ENCODE data around the gene PSMD5. TPM values are rescaled to one million over a fixed set of nuclear protein-coding genes. Genes with fewer than 3 reads are reported as not detected.
"Not testable (repeated sequence)": the region's sequence is repeated elsewhere in the genome, so short reads cannot be mapped to it uniquely, and the experiment has no call there.

The PSMD5 gene
- polyA plus RNA-seq, 1 donor from 2014 or later, result 11.7 TPM

DNA sequence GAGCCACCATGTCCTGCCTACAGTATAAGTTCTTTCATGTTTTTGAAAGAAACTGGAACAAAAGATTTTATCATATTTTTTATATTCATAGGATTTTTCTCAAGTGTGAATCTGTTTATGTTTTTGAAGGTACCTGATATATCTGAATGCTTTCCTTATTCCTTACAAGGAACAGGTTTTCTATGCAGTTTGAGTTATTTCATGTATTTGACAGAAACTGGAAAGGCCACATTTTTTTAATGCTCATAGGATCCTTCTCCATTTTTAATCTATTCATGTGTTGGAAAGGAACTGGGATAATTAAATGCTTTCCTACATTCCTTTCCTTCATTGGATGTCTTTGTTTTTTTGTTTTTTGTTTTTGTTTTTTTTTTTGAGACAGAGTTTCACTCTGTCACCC is 33.8 kb downstream of the PSMD5 start:
- Histone ChIP-seq H3K79me2 (replicated peaks; ENCODE audit: insufficient read depth, low read length) (no peaks in the 10 kb centered on the region), H4K20me1 (ENCODE audit: insufficient read depth) (no peaks in the 10 kb centered on the region), H3K36me3 (ENCODE audit: insufficient read depth, low read length) (no peaks in the 10 kb centered on the region), H3K9ac (ENCODE audit: low read length) (no peak overlapping the region), H3F3A (ENCODE audit: insufficient read depth, low read length, poor library complexity, severe bottlenecking) (no peaks in the 10 kb centered on the region), H3K4me2 (ENCODE audit: low read length) (no peak overlapping the region), H2AFZ (ENCODE audit: low read depth, low read length) (no peak overlapping the region), H3K27me3 (ENCODE audit: insufficient read depth, low read depth, low read length) (no peaks in the 10 kb centered on the region), H3K4me3 (ENCODE audit: low read length) (no peak overlapping the region), H3K9me2 (ENCODE audit: insufficient read depth, low read length) (no peaks in the 10 kb centered on the region), H3K27ac (ENCODE audit: low read length) (no peak overlapping the region), H3K9me3 (ENCODE audit: low read length) (no peaks in the 10 kb centered on the region)
- no peak for TF ChIP-seq RAD21 (conservative IDR thresholded peaks at IDR 0.05)
- no peak for TF ChIP-seq TAF1 (IDR thresholded peaks at IDR 0.05; ENCODE audit: low read depth)
- TF ChIP-seq POLR2AphosphoS5 (IDR thresholded peaks at IDR 0.05), result no peak

DNA sequence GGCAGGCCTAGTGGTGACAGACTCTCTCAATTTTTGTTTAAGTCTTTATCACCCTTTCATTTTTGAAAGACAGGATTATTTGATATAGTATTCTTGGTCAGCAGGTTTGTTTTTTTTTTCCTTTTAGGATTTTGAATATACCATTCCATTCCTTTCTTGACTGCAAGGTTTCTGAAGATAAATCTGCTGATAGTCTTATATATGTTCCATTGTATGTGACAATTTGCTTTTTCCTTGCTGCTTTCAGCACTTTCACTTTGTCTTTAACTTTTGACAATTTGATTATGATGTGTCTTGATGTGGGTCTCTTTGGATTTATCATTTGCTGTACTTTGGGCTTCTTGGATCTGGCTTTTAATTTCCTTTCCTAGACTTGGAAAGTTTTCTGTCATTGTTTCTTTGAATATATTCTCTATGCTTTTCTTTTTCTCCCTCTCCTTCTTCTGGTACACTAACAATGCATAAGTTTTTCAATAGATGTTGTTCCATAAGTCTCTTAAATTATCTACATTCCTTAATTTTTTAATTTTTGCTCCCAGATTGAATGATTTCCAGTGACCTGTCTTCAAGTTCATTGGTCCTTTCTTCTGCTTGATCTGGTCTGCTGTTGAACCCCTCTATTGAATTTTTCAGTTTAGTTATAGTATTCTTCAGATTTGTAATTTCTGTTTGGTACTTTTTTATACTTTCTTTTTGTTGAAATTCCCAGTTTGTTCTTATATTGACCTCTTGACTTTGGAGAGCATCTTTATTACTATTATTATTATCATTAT is 34.9 kb downstream of the PSMD5 start:
- H3K9me2 ChIP-seq (ENCODE audit: insufficient read depth, low read length), result no peaks in the 10 kb centered on the region
- H3K79me2 ChIP-seq (replicated peaks; ENCODE audit: insufficient read depth, low read length), result no peaks in the 10 kb centered on the region
- no peak overlapping the region for H3K27ac ChIP-seq (ENCODE audit: low read length)
- H3K27me3 ChIP-seq (ENCODE audit: insufficient read depth, low read depth, low read length), result no peaks in the 10 kb centered on the region
- H2AFZ ChIP-seq (ENCODE audit: low read depth, low read length), result no peak overlapping the region
- no peak overlapping the region for H3K4me3 ChIP-seq (ENCODE audit: low read length)
- H3F3A ChIP-seq (ENCODE audit: insufficient read depth, low read length, poor library complexity, severe bottlenecking), result no peaks in the 10 kb centered on the region
- H3K4me2 ChIP-seq (ENCODE audit: low read length), result no peak overlapping the region
- TF ChIP-seq, protein P1, sequence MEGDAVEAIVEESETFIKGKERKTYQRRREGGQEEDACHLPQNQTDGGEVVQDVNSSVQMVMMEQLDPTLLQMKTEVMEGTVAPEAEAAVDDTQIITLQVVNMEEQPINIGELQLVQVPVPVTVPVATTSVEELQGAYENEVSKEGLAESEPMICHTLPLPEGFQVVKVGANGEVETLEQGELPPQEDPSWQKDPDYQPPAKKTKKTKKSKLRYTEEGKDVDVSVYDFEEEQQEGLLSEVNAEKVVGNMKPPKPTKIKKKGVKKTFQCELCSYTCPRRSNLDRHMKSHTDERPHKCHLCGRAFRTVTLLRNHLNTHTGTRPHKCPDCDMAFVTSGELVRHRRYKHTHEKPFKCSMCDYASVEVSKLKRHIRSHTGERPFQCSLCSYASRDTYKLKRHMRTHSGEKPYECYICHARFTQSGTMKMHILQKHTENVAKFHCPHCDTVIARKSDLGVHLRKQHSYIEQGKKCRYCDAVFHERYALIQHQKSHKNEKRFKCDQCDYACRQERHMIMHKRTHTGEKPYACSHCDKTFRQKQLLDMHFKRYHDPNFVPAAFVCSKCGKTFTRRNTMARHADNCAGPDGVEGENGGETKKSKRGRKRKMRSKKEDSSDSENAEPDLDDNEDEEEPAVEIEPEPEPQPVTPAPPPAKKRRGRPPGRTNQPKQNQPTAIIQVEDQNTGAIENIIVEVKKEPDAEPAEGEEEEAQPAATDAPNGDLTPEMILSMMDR (IDR thresholded peaks at IDR 0.05; ENCODE audit: poor library complexity, severe bottlenecking), result no peak
- no peak overlapping the region for H3K9ac ChIP-seq (ENCODE audit: low read length)
- H3K36me3 ChIP-seq (ENCODE audit: insufficient read depth, low read length), result no peaks in the 10 kb centered on the region
- H3K9me3 ChIP-seq (ENCODE audit: low read length), result no peaks in the 10 kb centered on the region
- no peaks in the 10 kb centered on the region for H4K20me1 ChIP-seq (ENCODE audit: insufficient read depth)

DNA sequence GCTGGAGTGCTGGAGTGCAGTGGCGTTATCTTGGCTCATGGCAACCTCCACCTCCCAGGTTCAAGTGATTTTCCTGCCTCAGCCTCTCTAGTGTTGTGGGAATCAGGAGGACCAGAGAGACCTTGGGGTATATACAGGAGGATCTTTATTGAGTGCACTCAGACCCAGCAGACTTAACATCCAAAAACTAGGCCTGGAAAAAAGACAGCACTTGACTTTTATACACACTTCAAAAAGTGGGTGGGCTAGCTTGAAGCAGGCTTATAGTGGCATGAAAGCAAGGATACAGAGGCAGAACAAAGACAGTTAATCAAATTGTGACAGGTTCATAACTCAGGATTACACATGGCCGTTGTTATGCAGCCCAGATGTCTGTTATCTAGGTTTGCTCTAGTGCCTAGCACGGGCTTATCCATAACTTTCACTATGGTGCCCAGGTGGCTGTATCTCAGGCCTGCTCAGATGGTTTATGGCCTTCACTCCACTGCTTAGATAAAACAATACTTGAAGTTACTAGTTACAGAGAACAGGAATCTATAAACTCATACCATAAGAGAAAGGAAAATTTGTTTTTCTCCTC is 37.8 kb downstream of the PSMD5 start:
- H3K9me3 ChIP-seq (ENCODE audit: low read length); H3K9ac ChIP-seq (ENCODE audit: low read length); H3K4me2 ChIP-seq (ENCODE audit: low read length); H3K27ac ChIP-seq (ENCODE audit: low read length); H3K4me3 ChIP-seq (ENCODE audit: low read length); H3K79me2 ChIP-seq (replicated peaks; ENCODE audit: insufficient read depth, low read length); H4K20me1 ChIP-seq (ENCODE audit: insufficient read depth); H2AFZ ChIP-seq (ENCODE audit: low read depth, low read length); H3K36me3 ChIP-seq (ENCODE audit: insufficient read depth, low read length); H3K27me3 ChIP-seq (ENCODE audit: insufficient read depth, low read depth, low read length); H3F3A ChIP-seq (ENCODE audit: insufficient read depth, low read length, poor library complexity, severe bottlenecking); H3K9me2 ChIP-seq (ENCODE audit: insufficient read depth, low read length): not testable (repeated sequence)

DNA sequence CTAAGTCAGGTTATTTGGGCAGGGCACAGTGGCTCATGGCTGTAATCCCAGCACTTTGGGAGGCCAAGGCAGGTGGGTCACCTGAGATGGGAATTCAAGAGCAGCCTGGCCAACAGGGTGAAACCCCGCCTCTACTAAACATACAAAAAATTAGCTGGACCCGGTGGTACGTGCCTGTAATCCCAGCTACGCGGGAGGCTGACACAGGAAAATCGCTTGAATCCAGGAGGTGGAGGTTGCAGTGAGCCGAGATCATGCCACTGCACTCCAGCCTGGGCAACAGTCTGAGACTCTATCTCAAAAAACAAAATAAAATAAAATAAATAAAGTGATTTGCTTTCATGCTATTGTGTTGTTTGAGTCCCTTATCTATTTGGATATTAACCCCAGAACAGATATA is 41.3 kb downstream of the PSMD5 start:
- no peaks in the 10 kb centered on the region for H4K20me1 ChIP-seq (ENCODE audit: insufficient read depth)
- TF ChIP-seq, protein P2, sequence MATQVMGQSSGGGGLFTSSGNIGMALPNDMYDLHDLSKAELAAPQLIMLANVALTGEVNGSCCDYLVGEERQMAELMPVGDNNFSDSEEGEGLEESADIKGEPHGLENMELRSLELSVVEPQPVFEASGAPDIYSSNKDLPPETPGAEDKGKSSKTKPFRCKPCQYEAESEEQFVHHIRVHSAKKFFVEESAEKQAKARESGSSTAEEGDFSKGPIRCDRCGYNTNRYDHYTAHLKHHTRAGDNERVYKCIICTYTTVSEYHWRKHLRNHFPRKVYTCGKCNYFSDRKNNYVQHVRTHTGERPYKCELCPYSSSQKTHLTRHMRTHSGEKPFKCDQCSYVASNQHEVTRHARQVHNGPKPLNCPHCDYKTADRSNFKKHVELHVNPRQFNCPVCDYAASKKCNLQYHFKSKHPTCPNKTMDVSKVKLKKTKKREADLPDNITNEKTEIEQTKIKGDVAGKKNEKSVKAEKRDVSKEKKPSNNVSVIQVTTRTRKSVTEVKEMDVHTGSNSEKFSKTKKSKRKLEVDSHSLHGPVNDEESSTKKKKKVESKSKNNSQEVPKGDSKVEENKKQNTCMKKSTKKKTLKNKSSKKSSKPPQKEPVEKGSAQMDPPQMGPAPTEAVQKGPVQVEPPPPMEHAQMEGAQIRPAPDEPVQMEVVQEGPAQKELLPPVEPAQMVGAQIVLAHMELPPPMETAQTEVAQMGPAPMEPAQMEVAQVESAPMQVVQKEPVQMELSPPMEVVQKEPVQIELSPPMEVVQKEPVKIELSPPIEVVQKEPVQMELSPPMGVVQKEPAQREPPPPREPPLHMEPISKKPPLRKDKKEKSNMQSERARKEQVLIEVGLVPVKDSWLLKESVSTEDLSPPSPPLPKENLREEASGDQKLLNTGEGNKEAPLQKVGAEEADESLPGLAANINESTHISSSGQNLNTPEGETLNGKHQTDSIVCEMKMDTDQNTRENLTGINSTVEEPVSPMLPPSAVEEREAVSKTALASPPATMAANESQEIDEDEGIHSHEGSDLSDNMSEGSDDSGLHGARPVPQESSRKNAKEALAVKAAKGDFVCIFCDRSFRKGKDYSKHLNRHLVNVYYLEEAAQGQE (IDR thresholded peaks at IDR 0.05; ENCODE audit: borderline replicate concordance), result no peak
- TF ChIP-seq, protein P1 (IDR thresholded peaks at IDR 0.05; ENCODE audit: poor library complexity, severe bottlenecking), result no peak
- no peak for TF ChIP-seq POLR2AphosphoS5 (IDR thresholded peaks at IDR 0.05)
- no peak for TF ChIP-seq EP300 (conservative IDR thresholded peaks at IDR 0.05; ENCODE audit: poor library complexity, severe bottlenecking)
- no peak for TF ChIP-seq EZH2 (IDR thresholded peaks at IDR 0.05; ENCODE audit: borderline replicate concordance, insufficient read depth, low read length, poor library complexity, severe bottlenecking)

More for the DNA sequence above, 41.3 kb downstream of the PSMD5 start:
- H3K27me3 ChIP-seq (ENCODE audit: insufficient read depth, low read depth, low read length), result no peaks in the 10 kb centered on the region
- H3K9me2 ChIP-seq (ENCODE audit: insufficient read depth, low read length), result no peaks in the 10 kb centered on the region
- H3K27ac ChIP-seq (ENCODE audit: low read length), result no peak overlapping the region
- no peaks in the 10 kb centered on the region for H3K9me3 ChIP-seq (ENCODE audit: low read length)
- no peak overlapping the region for H3K4me3 ChIP-seq (ENCODE audit: low read length)
- no peak overlapping the region for H2AFZ ChIP-seq (ENCODE audit: low read depth, low read length)
- H3K79me2 ChIP-seq (replicated peaks; ENCODE audit: insufficient read depth, low read length), result no peaks in the 10 kb centered on the region
- H3K36me3 ChIP-seq (ENCODE audit: insufficient read depth, low read length), result no peaks in the 10 kb centered on the region
- H3F3A ChIP-seq (ENCODE audit: insufficient read depth, low read length, poor library complexity, severe bottlenecking), result no peaks in the 10 kb centered on the region
- H3K9ac ChIP-seq (ENCODE audit: low read length), result no peak overlapping the region
- H3K4me2 ChIP-seq (ENCODE audit: low read length), result no peak overlapping the region
